HEK293 (cell line): ENCODE data around the gene OCLN.
"Not testable (repeated sequence)": the region's sequence is repeated elsewhere in the genome, so short reads cannot be mapped to it uniquely, and the experiment has no call there.

Source experiments
- CTCF ChIP-seq: fragments of 450-650 bp; formaldehyde crosslinking; IDR thresholded peaks from 2 replicates; pipeline ENCODE4 v1.5.1; 2016; ENCODE audit warnings: missing biosample characterization, missing genetic modification characterization
- ZNF274 ChIP-seq, 2 experiments: fragments of 200-500 bp in 1 of 2; fragments of 450-650 bp in 1 of 2; sonication (Bioruptor generic) in 1 of 2; formaldehyde crosslinking in 1 of 2; IDR thresholded peaks; 2 replicates each; pipeline versions ENCODE4 v1.5.1 to v1.6.1; 2014 to 2016; ENCODE audit warnings: borderline replicate concordance in 1 of 2, inconsistent platforms in 1 of 2, low read length in 1 of 2, missing biosample characterization in 1 of 2, missing genetic modification characterization in 1 of 2
- ZNF354C ChIP-seq: fragments of 450-650 bp; formaldehyde crosslinking; IDR thresholded peaks from 2 replicates; pipeline ENCODE4 v1.5.1; 2016; ENCODE audit warnings: missing biosample characterization, missing genetic modification characterization, low read depth, borderline replicate concordance
- ZNF830 ChIP-seq: fragments of 450-650 bp; IDR thresholded peaks from 2 replicates; pipeline ENCODE4 v1.5.0; 2018; ENCODE audit warnings: missing biosample characterization, missing genetic modification characterization, low read depth, mild to moderate bottlenecking, moderate library complexity
- TF ChIP-seq, protein P1 (sequence below): fragments of 450-650 bp; formaldehyde crosslinking; IDR thresholded peaks from 2 replicates; pipeline ENCODE4 v1.5.1; 2016; ENCODE audit warnings: missing biosample characterization, missing genetic modification characterization
- TF ChIP-seq, protein P2 (sequence below): fragments of 450-650 bp; formaldehyde crosslinking; IDR thresholded peaks from 2 replicates; pipeline ENCODE4 v1.5.1; 2016; ENCODE audit warnings: missing biosample characterization, missing genetic modification characterization

- TF ChIP-seq ZNF274 (IDR thresholded peaks at IDR 0.05; ENCODE audit: low read length); ZNF274 (tag by site-specific recombination; IDR thresholded peaks at IDR 0.05; ENCODE audit: borderline replicate concordance); CTCF (tag by site-specific recombination); ZNF354C (tag by site-specific recombination); ZNF830 (tag by site-specific recombination): not testable (repeated sequence)
- TF ChIP-seq, protein P1, sequence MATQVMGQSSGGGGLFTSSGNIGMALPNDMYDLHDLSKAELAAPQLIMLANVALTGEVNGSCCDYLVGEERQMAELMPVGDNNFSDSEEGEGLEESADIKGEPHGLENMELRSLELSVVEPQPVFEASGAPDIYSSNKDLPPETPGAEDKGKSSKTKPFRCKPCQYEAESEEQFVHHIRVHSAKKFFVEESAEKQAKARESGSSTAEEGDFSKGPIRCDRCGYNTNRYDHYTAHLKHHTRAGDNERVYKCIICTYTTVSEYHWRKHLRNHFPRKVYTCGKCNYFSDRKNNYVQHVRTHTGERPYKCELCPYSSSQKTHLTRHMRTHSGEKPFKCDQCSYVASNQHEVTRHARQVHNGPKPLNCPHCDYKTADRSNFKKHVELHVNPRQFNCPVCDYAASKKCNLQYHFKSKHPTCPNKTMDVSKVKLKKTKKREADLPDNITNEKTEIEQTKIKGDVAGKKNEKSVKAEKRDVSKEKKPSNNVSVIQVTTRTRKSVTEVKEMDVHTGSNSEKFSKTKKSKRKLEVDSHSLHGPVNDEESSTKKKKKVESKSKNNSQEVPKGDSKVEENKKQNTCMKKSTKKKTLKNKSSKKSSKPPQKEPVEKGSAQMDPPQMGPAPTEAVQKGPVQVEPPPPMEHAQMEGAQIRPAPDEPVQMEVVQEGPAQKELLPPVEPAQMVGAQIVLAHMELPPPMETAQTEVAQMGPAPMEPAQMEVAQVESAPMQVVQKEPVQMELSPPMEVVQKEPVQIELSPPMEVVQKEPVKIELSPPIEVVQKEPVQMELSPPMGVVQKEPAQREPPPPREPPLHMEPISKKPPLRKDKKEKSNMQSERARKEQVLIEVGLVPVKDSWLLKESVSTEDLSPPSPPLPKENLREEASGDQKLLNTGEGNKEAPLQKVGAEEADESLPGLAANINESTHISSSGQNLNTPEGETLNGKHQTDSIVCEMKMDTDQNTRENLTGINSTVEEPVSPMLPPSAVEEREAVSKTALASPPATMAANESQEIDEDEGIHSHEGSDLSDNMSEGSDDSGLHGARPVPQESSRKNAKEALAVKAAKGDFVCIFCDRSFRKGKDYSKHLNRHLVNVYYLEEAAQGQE (tag by site-specific recombination): not testable (repeated sequence)
- TF ChIP-seq, protein P2, sequence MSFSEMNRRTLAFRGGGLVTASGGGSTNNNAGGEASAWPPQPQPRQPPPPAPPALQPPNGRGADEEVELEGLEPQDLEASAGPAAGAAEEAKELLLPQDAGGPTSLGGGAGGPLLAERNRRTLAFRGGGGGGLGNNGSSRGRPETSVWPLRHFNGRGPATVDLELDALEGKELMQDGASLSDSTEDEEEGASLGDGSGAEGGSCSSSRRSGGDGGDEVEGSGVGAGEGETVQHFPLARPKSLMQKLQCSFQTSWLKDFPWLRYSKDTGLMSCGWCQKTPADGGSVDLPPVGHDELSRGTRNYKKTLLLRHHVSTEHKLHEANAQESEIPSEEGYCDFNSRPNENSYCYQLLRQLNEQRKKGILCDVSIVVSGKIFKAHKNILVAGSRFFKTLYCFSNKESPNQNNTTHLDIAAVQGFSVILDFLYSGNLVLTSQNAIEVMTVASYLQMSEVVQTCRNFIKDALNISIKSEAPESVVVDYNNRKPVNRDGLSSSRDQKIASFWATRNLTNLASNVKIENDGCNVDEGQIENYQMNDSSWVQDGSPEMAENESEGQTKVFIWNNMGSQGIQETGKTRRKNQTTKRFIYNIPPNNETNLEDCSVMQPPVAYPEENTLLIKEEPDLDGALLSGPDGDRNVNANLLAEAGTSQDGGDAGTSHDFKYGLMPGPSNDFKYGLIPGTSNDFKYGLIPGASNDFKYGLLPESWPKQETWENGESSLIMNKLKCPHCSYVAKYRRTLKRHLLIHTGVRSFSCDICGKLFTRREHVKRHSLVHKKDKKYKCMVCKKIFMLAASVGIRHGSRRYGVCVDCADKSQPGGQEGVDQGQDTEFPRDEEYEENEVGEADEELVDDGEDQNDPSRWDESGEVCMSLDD (tag by site-specific recombination): not testable (repeated sequence)
These were observed 90.8 kb downstream of the OCLN start for GRCh38 chr5:69583356-69583755.
